Neuronal stem cell (in vitro differentiated cells): ENCODE data around the gene DNAAF1.

ENCODE experiments used
- DNase-seq: peaks from one replicate; pipeline ENCODE4 v3.0.0-alpha.2; 2013; ENCODE audit warnings: low spot score
- H2AFZ ChIP-seq: one replicate; pipeline ENCODE4 v1.6.1; 2013; ENCODE audit warnings: mild to moderate bottlenecking, low read length, inconsistent platforms
- H2AK5ac ChIP-seq: 2 replicates; pipeline ENCODE4 v1.6.1; 2013; ENCODE audit warnings: low read depth, mild to moderate bottlenecking, inconsistent platforms, low read length, moderate library complexity, mixed read lengths
- H2BK120ac ChIP-seq: 2 replicates; pipeline ENCODE4 v1.6.1; 2013; ENCODE audit warnings: low read depth, mild to moderate bottlenecking, inconsistent platforms, low read length, moderate library complexity, mixed read lengths
- H2BK12ac ChIP-seq: one replicate; pipeline ENCODE4 v1.6.1; 2013; ENCODE audit warnings: low read length, inconsistent platforms
- H2BK15ac ChIP-seq: 2 replicates; pipeline ENCODE4 v1.6.1; 2013; ENCODE audit warnings: mild to moderate bottlenecking, low read length, inconsistent platforms, mixed read lengths
- H2BK5ac ChIP-seq: one replicate; pipeline ENCODE4 v1.6.1; 2013; ENCODE audit warnings: inconsistent platforms, mild to moderate bottlenecking, low read length, moderate library complexity
- H3K14ac ChIP-seq: one replicate; pipeline ENCODE4 v1.6.1; 2013; ENCODE audit warnings: low read length, inconsistent platforms
- H3K18ac ChIP-seq: 2 replicates; pipeline ENCODE4 v1.6.1; 2013; ENCODE audit warnings: low read length, inconsistent platforms
- H3K23ac ChIP-seq: 2 replicates; pipeline ENCODE4 v1.6.1; 2013; ENCODE audit warnings: low read depth, mild to moderate bottlenecking, mixed read lengths, low read length, inconsistent platforms; ENCODE audit not compliant: poor library complexity
- H3K27ac ChIP-seq: replicated peaks from 3 replicates; pipeline ENCODE4 v1.5.1; 2013; ENCODE audit warnings: low read length, inconsistent platforms
- H3K27me3 ChIP-seq, 3 experiments: 2 replicates each; pipeline ENCODE4 v1.6.1; 2013; ENCODE audit warnings: low read length in 3 of 3, mild to moderate bottlenecking in 2 of 3, inconsistent platforms in 1 of 3, low read depth in 1 of 3, mixed read lengths in 1 of 3, moderate library complexity in 1 of 3; ENCODE audit not compliant: control insufficient read depth in 3 of 3, insufficient read depth in 3 of 3
- H3K36me3 ChIP-seq, 2 donors: replicated peaks in 1 of 2; 2 replicates each; pipeline ENCODE4 v1.6.1; 2013; ENCODE audit warnings: low read length in 2 of 2; ENCODE audit not compliant: control insufficient read depth in 2 of 2, insufficient read depth in 2 of 2
- H3K4ac ChIP-seq: 2 replicates; pipeline ENCODE4 v1.6.1; 2013; ENCODE audit warnings: inconsistent platforms, mild to moderate bottlenecking, low read length, moderate library complexity
- H3K4me1 ChIP-seq, 2 donors: 1 replicate in 1 of 2; 2 replicates in 1 of 2; pipeline ENCODE4 v1.6.1; 2013; ENCODE audit warnings: low read length in 2 of 2, low read depth in 1 of 2; ENCODE audit not compliant: control insufficient read depth in 2 of 2, insufficient read depth in 1 of 2
- H3K4me2 ChIP-seq: one replicate; pipeline ENCODE4 v1.6.1; 2013; ENCODE audit warnings: mild to moderate bottlenecking, low read length, inconsistent platforms; ENCODE audit not compliant: insufficient read depth, poor library complexity, severe bottlenecking
- H3K4me3 ChIP-seq, 2 donors: 2 replicates each; pipeline ENCODE4 v1.5.1; 2013; ENCODE audit warnings: low read length in 2 of 2, mild to moderate bottlenecking in 2 of 2, inconsistent platforms in 1 of 2, moderate library complexity in 1 of 2
- H3K79me1 ChIP-seq: one replicate; pipeline ENCODE4 v1.6.1; 2013; ENCODE audit warnings: low read depth, mild to moderate bottlenecking, inconsistent platforms, low read length, moderate library complexity
- H3K9ac ChIP-seq: one replicate; pipeline ENCODE4 v1.6.1; 2013; ENCODE audit warnings: mild to moderate bottlenecking, low read depth, low read length, inconsistent platforms; ENCODE audit not compliant: poor library complexity
- H3K9me3 ChIP-seq, 2 donors: replicated peaks in 1 of 2; 2 replicates each; pipeline versions ENCODE3 to v1.6.1; 2013; ENCODE audit warnings: low read length in 2 of 2, mild to moderate bottlenecking in 2 of 2, inconsistent platforms in 1 of 2, low read depth in 1 of 2, mixed read lengths in 1 of 2, moderate library complexity in 1 of 2; ENCODE audit not compliant: control insufficient read depth in 2 of 2, insufficient read depth in 1 of 2
- H4K8ac ChIP-seq: one replicate; pipeline ENCODE4 v1.6.1; 2013; ENCODE audit warnings: low read depth, mild to moderate bottlenecking, inconsistent platforms, low read length, moderate library complexity
- H4K91ac ChIP-seq: one replicate; pipeline ENCODE4 v1.6.1; 2013; ENCODE audit warnings: low read length, low read depth, mild to moderate bottlenecking, inconsistent platforms; ENCODE audit not compliant: poor library complexity
- WGBS, 2 donors: extraction: QIAGEN DNeasy Blood & Tissue Kit; methylation state at CpG; one replicate each; pipeline ENCODE4 v1.1.7; 2013; ENCODE audit warnings: missing lambda C conversion rate in 2 of 2, mixed read lengths in 1 of 2; ENCODE audit not compliant: insufficient read length in 2 of 2, insufficient replicate concordance in 1 of 2; ENCODE audit errors: extremely low coverage in 2 of 2; 5-methylcytosine and 5-hydroxymethylcytosine counted together

DNAAF1 gene

DNA sequence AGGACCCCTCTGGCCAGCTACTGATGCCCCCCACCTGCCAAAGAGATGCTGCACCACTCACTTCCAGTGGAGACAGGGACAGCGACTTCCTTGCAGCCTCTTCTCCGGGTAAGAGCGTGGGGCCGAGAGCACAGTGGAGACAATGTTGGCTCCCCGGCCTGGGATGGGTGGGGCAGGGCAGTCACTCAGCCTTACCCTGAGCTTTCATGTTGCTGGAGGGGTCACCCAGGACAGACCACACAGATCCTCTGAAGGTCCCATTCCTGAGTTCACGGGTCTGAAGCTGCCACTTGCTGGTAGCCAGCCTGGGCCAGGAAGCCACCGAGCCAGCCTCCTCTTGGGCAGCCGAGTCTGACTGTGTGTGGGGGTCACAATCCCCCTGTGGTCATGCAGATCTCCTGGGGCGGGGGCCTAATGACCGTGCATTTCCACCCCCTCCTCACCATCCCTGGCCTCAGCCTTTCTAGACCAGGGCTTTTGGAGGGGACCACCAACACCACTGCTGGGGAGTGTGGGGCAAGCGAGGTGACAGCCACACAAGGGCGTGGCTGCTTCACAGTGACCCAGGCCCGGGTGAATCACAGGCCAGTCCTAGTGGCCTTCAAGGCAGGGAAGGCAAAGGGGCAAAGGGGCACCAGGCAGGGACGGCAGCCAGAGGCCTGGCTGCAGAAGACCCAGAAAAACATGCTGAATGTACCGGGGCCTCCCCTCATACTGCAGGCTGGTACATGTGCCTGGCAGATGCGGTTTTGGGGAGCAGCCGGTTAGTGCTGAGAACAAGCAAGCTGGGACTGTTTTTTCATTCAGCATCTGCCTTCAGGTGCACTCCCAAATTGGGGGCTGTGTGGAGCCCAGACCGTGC, 31.3 kb downstream of the DNAAF1 start:
- Histone ChIP-seq H3K27me3 (no peaks in the 10 kb centered on the region), H3K27ac (peak overlapping the region; percentile 28), H2BK120ac (no peak overlapping the region), H2BK5ac (peak overlapping the region; percentile 32), H2BK15ac (no peak overlapping the region), H3K23ac (peak overlapping the region; percentile 81), H3K18ac (no peak overlapping the region), H2AK5ac (peak overlapping the region; percentile 65), H3K14ac (no peak overlapping the region), H4K8ac (no peak overlapping the region), H3K79me1 (peaks cover 3% of the 10 kb centered on the region), H2AFZ (peak overlapping the region; percentile 51), H3K36me3 (peaks cover 22 to 40% of the 10 kb centered on the region in 2 donors), H3K9ac (no peak overlapping the region), H3K4me2 (no peak overlapping the region), H3K4ac (no peak overlapping the region), H4K91ac (no peak overlapping the region), H2BK12ac (no peak overlapping the region), H3K4me1 (peaks cover 0 to 15% of the 10 kb centered on the region in 2 donors), H3K9me3 (no peaks in the 10 kb centered on the region), H3K4me3 (no peak overlapping the region)
- no CpG with 5 or more reads among the region's 18 CpGs for WGBS, 2 donors
- DNase-seq: no peak

DNA sequence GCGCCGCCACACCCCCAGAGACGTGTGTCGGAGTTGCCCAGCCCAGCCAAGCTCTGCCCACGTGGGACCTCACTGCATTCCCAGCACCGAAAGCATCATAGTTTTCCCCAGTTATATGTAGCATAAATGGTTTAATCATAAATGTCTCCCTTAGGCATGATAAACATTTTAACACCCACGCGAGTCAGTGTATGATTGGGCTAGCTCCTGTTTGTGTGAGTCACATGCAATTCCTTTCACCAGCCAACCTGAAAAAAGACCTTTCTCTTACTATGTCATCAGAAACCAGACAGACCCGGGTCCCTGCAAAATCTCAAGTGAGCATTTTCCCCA, 32.6 kb downstream of the DNAAF1 start:
- no peak overlapping the region for H3K27ac ChIP-seq

DNA sequence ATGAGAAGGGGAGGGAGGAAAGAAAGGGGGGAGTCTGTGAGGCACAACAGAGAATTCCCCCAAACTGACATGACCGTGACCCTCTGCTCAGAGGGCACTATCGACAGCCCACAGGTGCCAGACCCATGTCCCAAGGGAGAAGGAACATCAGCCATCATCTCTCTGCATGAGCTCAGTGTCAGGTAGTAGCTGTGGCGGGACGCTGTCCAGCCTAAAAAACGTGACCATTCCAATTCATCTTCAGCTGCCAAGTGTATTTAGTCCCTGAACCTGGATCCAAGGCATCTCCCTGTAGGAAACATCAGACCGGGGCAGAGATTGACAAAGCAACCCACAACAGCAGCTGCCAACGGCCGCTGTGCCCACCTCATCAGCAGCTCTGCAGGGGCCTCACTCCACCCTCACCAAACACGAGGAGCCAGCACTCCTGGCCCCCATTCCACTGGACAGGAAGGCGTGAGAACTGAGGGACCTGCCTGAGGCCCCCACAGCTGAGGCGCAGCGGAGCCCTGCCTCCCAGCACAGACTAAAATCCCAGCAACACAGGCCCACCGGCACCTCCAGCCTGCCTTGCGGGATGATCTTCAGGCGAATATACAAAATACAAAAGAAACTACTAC, 33.1 kb downstream of the DNAAF1 start:
- no peak overlapping the region for H3K4ac ChIP-seq
- no CpG with 5 or more reads among the region's 15 CpGs for WGBS, 2 donors
- H2BK15ac ChIP-seq: no peak overlapping the region
- H3K36me3 ChIP-seq: peaks cover 36 to 59% of the 10 kb centered on the region in 2 donors
- no peak overlapping the region for H4K8ac ChIP-seq
- H3K27me3 ChIP-seq: no peaks in the 10 kb centered on the region
- H4K91ac ChIP-seq: no peak overlapping the region
- no peak overlapping the region for H3K23ac ChIP-seq
- H3K79me1 ChIP-seq: peaks cover 4% of the 10 kb centered on the region
- H3K4me1 ChIP-seq: peaks cover 0 to 15% of the 10 kb centered on the region in 2 donors
- H3K18ac ChIP-seq: no peak overlapping the region
- H2BK5ac ChIP-seq: no peak overlapping the region
- no peak overlapping the region for H2BK12ac ChIP-seq
- H2AK5ac ChIP-seq: no peak overlapping the region
- no peak overlapping the region for H3K9ac ChIP-seq
- H2BK120ac ChIP-seq: no peak overlapping the region
- H2AFZ ChIP-seq: no peak overlapping the region
- H3K27ac ChIP-seq: no peak overlapping the region
- no peak overlapping the region for H3K14ac ChIP-seq
- H3K4me3 ChIP-seq: no peak overlapping the region
- no peak overlapping the region for H3K4me2 ChIP-seq
- no peak for DNase-seq
- H3K9me3 ChIP-seq: no peaks in the 10 kb centered on the region

More for the DNA sequence above, 32.6 kb downstream of the DNAAF1 start:
- Histone ChIP-seq H2AK5ac (no peak overlapping the region), H3K4ac (no peak overlapping the region), H2AFZ (no peak overlapping the region), H3K14ac (no peak overlapping the region), H2BK5ac (no peak overlapping the region), H3K23ac (no peak overlapping the region), H3K4me2 (no peak overlapping the region), H3K18ac (no peak overlapping the region), H3K79me1 (peaks cover 3% of the 10 kb centered on the region), H2BK12ac (no peak overlapping the region), H4K8ac (no peak overlapping the region), H3K4me3 (no peak overlapping the region), H3K9me3 (no peaks in the 10 kb centered on the region), H3K4me1 (peaks cover 0 to 15% of the 10 kb centered on the region in 2 donors), H4K91ac (no peak overlapping the region), H2BK120ac (no peak overlapping the region), H3K27me3 (no peaks in the 10 kb centered on the region), H3K9ac (no peak overlapping the region), H2BK15ac (no peak overlapping the region), H3K36me3 (peaks cover 30 to 53% of the 10 kb centered on the region in 2 donors)
- DNase-seq: no peak
- WGBS, 2 donors: no CpG with 5 or more reads among the region's 9 CpGs

DNA sequence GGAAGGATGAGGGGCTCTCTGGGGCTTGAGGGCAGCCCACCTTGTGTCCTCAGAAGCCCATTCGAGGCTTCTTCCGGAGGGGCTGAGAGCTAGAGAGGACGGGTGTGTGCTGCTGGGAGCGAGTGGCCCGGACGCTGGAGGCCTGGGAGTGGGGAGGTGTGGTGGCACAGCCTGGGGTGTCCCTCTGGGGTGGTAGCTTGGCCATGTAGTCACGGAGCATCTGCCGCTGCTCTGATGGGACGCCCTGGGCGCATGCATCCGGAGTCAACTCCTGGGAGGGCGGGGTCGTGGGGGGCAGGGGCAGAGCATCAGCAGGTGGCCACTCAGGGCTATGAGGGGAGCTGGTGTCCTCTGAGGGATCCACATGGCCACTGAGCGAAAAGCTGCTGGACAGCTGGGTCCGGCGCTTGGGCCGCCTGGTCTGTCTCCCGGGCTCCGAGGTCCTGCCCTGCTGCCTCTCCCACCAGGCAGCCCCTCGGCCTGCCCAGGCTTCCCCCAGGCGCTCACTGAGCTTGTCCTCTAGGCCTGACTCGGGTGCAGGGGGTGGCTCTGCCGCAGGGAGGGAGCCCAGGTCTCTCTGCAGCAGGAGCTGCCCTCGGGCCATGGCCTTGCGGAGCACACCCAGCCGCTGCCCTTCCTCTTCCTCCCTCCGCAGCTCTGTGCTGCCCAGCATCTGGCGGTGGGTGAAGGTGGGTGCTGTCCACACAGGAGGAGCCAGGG, 33.9 kb downstream of the DNAAF1 start:
- H3K18ac ChIP-seq: no peak overlapping the region
- H3K27ac ChIP-seq: no peak overlapping the region
- WGBS, 2 donors: no CpG with 5 or more reads among the region's 28 CpGs
- H3K4me1 ChIP-seq: peaks cover 0 to 15% of the 10 kb centered on the region in 2 donors
- H3K4ac ChIP-seq: no peak overlapping the region
- DNase-seq: no peak
- peaks cover 6% of the 10 kb centered on the region for H3K79me1 ChIP-seq
- H2BK12ac ChIP-seq: no peak overlapping the region
- peaks cover 42 to 67% of the 10 kb centered on the region in 2 donors for H3K36me3 ChIP-seq
- H3K27me3 ChIP-seq: no peaks in the 10 kb centered on the region
- H2BK120ac ChIP-seq: no peak overlapping the region
- no peak overlapping the region for H2AFZ ChIP-seq
- no peak overlapping the region for H2BK5ac ChIP-seq
- no peak overlapping the region for H2BK15ac ChIP-seq
- H3K4me3 ChIP-seq: no peak overlapping the region
- no peak overlapping the region for H3K4me2 ChIP-seq
- H3K9ac ChIP-seq: peak overlapping the region; percentile 21
- H3K14ac ChIP-seq: no peak overlapping the region
- no peak overlapping the region for H3K23ac ChIP-seq
- H4K91ac ChIP-seq: no peak overlapping the region
- H2AK5ac ChIP-seq: no peak overlapping the region
- no peak overlapping the region for H4K8ac ChIP-seq
- H3K9me3 ChIP-seq: no peaks in the 10 kb centered on the region
